NB4 (cell line): ENCODE results near the gene CDC23.

Experiments
- MAX ChIP-seq: IDR thresholded peaks from 2 replicates; pipeline ENCODE4 v1.6.1; 2011; ENCODE audit warnings: low read depth, low read length
- MYC ChIP-seq: IDR thresholded peaks from 2 replicates; pipeline ENCODE4 v1.6.1; 2011; ENCODE audit warnings: low read depth, low read length
- POLR2A ChIP-seq: IDR thresholded peaks from 2 replicates; pipeline ENCODE4 v1.6.1; 2011; ENCODE audit warnings: mild to moderate bottlenecking; ENCODE audit not compliant: insufficient read length; ENCODE audit errors: extremely low read depth
- TF ChIP-seq, protein P1 (sequence below): IDR thresholded peaks from one replicate; pipeline ENCODE4 v1.5.1; 2012; ENCODE audit warnings: low read depth, low read length

DNA sequence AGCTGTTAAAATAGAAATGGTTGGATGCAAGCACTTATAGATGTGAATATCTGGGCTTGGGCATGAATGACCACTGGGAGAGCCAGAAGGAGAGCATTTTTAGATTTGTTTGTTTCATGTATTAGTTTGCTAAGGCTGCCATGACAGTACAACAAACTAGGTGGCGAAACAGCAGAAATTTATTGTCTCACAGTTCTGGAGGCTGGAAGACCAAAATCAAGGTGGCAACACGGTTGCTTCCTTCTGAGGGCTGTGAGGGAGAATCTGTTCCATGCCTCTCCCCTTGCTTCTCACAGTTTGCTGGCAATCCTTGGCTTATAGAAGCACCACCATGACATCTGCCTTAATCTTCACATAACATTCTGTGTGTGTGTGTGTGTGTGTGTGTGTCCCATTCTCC, 20.2 kb upstream of the CDC23 start:
- TF ChIP-seq, protein P1, sequence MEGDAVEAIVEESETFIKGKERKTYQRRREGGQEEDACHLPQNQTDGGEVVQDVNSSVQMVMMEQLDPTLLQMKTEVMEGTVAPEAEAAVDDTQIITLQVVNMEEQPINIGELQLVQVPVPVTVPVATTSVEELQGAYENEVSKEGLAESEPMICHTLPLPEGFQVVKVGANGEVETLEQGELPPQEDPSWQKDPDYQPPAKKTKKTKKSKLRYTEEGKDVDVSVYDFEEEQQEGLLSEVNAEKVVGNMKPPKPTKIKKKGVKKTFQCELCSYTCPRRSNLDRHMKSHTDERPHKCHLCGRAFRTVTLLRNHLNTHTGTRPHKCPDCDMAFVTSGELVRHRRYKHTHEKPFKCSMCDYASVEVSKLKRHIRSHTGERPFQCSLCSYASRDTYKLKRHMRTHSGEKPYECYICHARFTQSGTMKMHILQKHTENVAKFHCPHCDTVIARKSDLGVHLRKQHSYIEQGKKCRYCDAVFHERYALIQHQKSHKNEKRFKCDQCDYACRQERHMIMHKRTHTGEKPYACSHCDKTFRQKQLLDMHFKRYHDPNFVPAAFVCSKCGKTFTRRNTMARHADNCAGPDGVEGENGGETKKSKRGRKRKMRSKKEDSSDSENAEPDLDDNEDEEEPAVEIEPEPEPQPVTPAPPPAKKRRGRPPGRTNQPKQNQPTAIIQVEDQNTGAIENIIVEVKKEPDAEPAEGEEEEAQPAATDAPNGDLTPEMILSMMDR: no peak
- TF ChIP-seq POLR2A: no peak
- no peak for TF ChIP-seq MAX
- TF ChIP-seq MYC: no peak
